C4-2B (cell line): Measurements from ENCODE around the gene PCLO.

Source experiments
- ZFX ChIP-seq: fragments of 450-650 bp; IDR thresholded peaks from 2 replicates; pipeline ENCODE4 v1.6.1; 2017
- TF ChIP-seq, protein P1 (sequence below): fragments of 450-650 bp; conservative IDR thresholded peaks from 2 replicates; pipeline ENCODE4 v1.5.1; 2017; ENCODE audit warnings: mild to moderate bottlenecking

GRCh38 chr7:83055197-83055596 lies 107.5 kb downstream of the PCLO start:
- TF ChIP-seq, protein P1, sequence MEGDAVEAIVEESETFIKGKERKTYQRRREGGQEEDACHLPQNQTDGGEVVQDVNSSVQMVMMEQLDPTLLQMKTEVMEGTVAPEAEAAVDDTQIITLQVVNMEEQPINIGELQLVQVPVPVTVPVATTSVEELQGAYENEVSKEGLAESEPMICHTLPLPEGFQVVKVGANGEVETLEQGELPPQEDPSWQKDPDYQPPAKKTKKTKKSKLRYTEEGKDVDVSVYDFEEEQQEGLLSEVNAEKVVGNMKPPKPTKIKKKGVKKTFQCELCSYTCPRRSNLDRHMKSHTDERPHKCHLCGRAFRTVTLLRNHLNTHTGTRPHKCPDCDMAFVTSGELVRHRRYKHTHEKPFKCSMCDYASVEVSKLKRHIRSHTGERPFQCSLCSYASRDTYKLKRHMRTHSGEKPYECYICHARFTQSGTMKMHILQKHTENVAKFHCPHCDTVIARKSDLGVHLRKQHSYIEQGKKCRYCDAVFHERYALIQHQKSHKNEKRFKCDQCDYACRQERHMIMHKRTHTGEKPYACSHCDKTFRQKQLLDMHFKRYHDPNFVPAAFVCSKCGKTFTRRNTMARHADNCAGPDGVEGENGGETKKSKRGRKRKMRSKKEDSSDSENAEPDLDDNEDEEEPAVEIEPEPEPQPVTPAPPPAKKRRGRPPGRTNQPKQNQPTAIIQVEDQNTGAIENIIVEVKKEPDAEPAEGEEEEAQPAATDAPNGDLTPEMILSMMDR, result no peak
- no peak for TF ChIP-seq ZFX
